IPS-15b (cell line): ENCODE data around the gene PAXX.
"Not testable (repeated sequence)": the region's sequence is repeated elsewhere in the genome, so short reads cannot be mapped to it uniquely, and the experiment has no call there.

ENCODE experiments used
- H3K27me3 ChIP-seq: one replicate; pipeline ENCODE4 v1.6.1; 2013; ENCODE audit warnings: low read length; ENCODE audit not compliant: control insufficient read depth, insufficient read depth
- H3K36me3 ChIP-seq: one replicate; pipeline ENCODE4 v1.6.1; 2013; ENCODE audit warnings: low read length; ENCODE audit not compliant: control insufficient read depth, insufficient read depth
- H3K4me1 ChIP-seq: one replicate; pipeline ENCODE4 v1.6.1; 2013; ENCODE audit warnings: mild to moderate bottlenecking, low read length; ENCODE audit not compliant: control insufficient read depth, insufficient read depth
- H3K4me3 ChIP-seq: one replicate; pipeline ENCODE4 v1.5.1; 2013; ENCODE audit warnings: low read depth, low read length
- H3K9ac ChIP-seq: one replicate; pipeline ENCODE4 v1.6.1; 2013; ENCODE audit warnings: low read depth, mild to moderate bottlenecking, low read length
- H3K9me3 ChIP-seq: one replicate; pipeline ENCODE4 v1.6.1; 2013; ENCODE audit warnings: mild to moderate bottlenecking, low read length; ENCODE audit not compliant: control insufficient read depth, insufficient read depth

PAXX gene

DNA sequence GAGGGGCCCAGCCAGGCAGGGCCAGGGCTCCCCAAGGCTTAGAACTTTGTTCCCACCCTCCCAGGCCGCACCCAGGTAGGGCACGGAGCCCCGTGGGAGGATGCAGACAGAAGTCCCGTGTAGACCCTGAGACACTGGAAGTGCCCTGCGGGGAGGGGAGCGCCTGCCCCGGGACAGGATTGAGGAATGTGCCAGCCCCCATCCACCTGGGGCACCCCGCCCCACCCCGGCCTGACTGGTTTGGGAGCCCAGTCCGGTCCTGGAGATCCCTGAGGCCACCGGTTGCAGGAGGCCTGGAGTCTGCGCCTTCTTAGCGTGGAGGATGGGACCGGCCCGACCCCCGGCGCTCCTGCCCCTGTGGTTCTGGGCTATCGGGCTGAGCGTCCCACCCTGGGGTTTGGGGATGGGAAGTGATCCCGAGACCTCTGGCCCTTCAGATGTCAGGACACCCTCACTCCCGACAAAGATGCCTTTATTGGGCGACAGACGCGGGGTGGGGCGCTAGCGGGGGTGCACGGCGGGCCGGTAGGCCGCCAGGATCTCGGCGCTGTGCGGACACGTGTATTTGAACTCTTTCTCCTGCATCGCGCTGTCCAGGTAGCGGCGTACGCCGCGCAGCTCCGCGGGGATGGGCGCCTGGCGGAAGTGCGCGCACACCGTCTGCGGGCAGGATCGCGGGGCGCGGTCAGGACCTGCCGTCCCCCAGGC lies 2.1 kb downstream of the PAXX start:
- peaks cover 5% of the 10 kb centered on the region for H3K4me1 ChIP-seq
- H3K9ac ChIP-seq: no peak overlapping the region
- H3K9me3 ChIP-seq: peaks cover 4% of the 10 kb centered on the region
- peaks cover 17% of the 10 kb centered on the region for H3K27me3 ChIP-seq
- peak overlapping the region; percentile 43 for H3K4me3 ChIP-seq
- H3K36me3 ChIP-seq: no peaks in the 10 kb centered on the region

DNA sequence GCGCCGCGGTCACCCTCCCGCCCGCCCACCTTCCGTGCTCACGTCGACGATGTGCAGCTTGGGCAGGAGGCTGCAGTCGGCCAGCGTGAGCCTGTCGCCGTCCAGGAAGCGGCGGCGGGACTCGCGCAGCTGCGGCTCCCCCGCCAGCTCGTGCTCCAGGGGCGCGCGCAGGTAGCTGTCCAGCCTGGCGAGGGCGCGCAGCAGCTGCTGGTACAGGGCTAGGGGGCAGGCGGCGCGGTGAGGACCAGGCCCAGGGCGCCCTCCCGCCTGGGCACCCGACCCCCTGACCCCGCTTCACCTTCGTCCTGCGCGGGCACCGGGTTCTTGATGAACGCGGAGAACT lies 2.6 kb downstream of the PAXX start:
- Histone ChIP-seq H3K9me3 (peaks cover 4% of the 10 kb centered on the region), H3K36me3 (no peaks in the 10 kb centered on the region), H3K27me3 (peaks cover 17% of the 10 kb centered on the region), H3K4me1 (peaks cover 5% of the 10 kb centered on the region), H3K4me3 (peak overlapping the region; percentile 43), H3K9ac (no peak overlapping the region)

DNA sequence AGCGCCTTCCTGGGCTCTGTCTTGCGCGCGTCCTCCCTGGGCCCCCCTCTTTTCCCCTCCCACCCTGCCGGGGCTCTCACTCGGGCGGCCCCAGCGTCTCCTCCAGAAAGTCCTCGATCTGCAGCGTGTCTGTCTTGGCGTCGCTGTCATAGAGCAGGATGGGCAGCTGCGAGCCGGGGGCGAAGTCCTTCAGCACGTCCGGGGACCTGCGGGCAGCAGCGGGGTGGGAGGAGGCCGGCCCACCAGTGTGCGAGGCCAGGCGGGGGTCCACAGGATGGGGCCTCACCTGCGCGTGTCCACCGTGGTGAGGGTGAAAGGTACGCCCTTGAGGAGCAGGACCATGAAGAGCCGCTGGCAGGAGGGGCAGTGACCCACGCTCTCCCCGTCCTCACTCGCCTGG lies 3.1 kb downstream of the PAXX start:
- Histone ChIP-seq H3K36me3 (no peaks in the 10 kb centered on the region), H3K9me3 (peaks cover 4% of the 10 kb centered on the region), H3K27me3 (peaks cover 17% of the 10 kb centered on the region), H3K9ac (no peak overlapping the region), H3K4me1 (peaks cover 5% of the 10 kb centered on the region), H3K4me3 (peak overlapping the region; percentile 43)

DNA sequence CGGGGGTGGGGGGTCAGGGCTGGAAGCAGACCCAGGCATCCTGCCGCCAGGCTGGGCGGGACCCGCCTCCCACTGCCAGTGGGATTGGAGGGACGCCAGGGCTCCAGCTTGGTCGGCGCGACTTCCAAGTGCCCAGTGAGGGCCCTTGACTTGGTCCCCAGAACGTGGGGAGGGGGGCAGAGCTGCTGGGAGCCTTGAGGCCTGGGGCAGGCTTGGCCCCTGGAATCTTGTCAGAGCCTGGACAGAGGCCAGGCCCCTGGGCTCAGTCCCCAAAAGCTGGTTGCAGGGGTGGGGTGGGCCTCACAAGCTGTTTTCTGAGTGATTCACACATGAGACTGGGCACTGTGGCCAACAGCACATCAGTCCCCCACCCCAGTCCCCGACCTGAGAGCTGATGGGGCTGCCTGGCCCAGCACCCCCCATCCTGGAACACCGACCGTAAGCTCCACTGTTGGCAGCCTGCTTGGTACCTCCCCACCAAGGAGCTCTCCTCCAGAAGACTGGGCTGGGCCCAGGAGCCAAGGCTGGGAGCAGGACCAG lies 3.6 kb downstream of the PAXX start:
- Histone ChIP-seq H3K4me1 (peaks cover 5% of the 10 kb centered on the region), H3K9ac (no peak overlapping the region), H3K36me3 (no peaks in the 10 kb centered on the region), H3K27me3 (peaks cover 13% of the 10 kb centered on the region), H3K9me3 (no peaks in the 10 kb centered on the region), H3K4me3 (no peak overlapping the region)

DNA sequence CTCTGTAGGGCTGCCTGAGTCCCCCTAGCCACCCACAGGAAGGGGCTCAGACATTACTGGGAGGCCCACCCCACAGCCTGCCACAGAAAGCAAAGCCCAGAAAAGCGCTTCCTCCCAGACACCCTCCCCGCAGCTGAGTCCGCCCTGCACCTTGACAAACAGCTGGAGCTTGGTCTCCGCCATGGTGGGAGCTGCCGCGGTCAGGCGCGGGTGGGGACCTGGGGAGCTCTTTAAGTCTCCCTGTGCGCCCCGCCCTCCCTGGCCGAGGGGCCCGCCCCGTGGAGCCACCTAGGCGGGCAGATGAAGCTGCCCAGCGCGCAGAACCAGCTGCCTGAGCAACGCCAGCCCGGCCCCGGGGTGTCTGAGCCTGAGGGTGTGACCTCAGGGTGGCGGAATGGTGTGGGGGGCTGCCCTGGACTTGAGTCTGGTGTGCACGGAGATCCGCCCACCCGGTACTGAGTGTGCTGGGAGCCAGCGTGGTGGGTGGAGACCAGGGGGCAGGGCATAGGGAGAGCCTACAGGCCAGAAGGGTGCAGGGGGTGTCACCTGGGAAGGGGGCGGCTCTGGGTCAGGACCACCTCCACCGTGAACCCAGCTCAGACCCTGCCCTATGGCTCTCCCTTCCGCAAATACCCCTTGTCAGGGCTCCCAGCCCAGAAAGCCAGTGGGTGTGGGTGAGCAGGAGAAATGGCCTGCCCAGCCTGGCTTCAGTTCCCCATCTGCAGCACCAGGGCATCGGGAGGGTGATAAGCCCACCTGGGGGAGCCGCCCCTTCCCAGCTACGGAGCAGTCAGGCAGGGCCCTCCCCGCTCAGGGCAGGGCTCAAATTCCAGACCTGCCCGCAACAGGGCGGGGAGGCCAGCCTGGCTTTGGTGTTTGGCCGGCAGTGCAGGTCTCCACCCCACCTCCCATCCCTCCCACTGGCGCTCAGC lies 4.4 kb downstream of the PAXX start, which contains the start of gene CLIC3:
Gene CLIC3 (minus strand): TSS at position 208 of the 932 bp plus-strand sequence. CDS start 25 bp downstream, at position 183.
- H3K27me3 ChIP-seq: peaks cover 7% of the 10 kb centered on the region
- H3K36me3 ChIP-seq: no peaks in the 10 kb centered on the region
- peak within 1 kb of the TSS; percentile 13 for H3K4me3 ChIP-seq
- H3K9ac ChIP-seq: no peak within 1 kb of the TSS
- no peaks in the 10 kb centered on the region for H3K9me3 ChIP-seq
- H3K4me1 ChIP-seq: peaks cover 5% of the 10 kb centered on the region

DNA sequence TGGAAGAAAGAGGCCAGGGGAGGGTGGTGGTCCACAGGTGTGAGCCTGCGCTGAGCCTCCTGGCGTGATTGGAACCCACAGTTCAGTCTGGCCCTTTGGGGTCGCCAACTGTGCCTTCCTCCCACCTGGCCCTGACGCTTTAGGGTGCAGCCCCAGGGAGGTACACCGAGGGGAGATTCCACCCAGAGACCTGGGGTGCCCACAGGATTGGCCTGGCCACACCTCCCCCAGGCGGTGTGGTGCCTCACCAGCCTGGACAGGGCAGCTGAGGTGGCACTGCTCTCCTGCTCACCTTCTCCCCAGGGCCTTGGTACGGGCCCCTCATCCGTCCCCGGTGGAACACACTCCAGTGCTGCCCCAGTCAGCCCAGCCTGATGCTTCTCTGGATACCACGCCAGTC lies 5.1 kb downstream of the PAXX start:
- Histone ChIP-seq H3K9me3 (no peaks in the 10 kb centered on the region), H3K9ac (no peak overlapping the region), H3K36me3 (no peaks in the 10 kb centered on the region), H3K4me3 (no peak overlapping the region), H3K4me1 (peaks cover 5% of the 10 kb centered on the region), H3K27me3 (peaks cover 7% of the 10 kb centered on the region)

DNA sequence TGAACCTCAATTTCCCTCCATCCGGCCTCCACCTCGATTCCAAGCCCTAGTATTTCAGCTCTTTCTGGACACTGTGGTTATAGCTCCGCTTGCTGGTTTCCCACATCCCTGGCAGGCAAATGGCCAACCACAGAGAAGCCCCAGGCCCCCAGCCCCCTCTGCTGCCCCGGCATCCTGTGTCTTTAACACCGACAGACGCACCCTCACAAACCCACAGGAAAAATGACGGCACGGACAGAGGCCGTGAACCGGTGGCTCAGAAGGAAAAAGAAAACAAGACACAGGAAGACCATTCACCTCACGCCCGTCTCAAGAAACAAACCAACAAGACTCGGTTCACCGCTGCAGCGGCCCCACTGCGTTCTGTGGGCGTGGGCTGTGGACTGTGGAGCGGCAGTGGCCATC lies 5.6 kb downstream of the PAXX start:
- Histone ChIP-seq H3K27me3 (peaks cover 7% of the 10 kb centered on the region), H3K9ac (no peak overlapping the region), H3K36me3 (no peaks in the 10 kb centered on the region), H3K4me1 (peaks cover 5% of the 10 kb centered on the region), H3K9me3 (no peaks in the 10 kb centered on the region), H3K4me3 (no peak overlapping the region)

DNA sequence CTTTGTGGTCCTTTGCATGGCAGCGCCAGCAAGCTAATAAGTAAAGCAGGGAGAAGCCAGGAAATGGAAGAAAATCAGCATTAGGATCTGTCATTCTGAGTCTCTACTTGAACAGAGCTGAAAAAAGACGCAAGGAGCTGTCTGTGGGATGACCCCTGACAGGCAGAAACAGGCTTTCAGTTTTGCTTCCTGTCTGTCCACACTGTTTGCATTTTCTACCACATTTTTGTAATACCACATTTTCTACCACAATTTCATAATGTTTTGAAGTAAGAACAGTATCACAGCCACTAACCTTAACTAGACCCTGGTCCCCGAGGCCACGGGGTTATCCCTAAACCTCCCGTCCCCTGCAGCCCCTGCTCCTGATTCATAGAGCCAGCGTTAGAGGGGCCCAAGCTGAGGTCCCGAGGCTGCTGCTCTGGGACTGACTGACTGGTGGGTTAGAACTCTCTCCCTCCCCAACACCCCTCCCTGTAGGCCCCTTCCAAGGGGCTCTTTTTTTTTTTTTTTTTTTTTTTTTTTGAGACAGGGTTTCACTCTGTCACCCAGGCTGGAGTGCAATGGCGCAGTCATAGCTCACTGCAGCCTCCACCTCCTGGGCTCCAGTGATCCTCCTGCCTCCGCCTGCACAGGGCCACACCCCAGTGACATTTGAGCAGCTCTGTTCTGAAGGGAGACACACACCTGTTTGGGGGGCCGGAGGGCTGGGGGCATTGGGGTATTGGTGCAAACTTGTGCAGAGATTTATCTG lies 8.1 kb downstream of the PAXX start:
- no peaks in the 10 kb centered on the region for H3K9me3 ChIP-seq
- peaks cover 3% of the 10 kb centered on the region for H3K27me3 ChIP-seq
- no peak overlapping the region for H3K4me3 ChIP-seq
- H3K9ac ChIP-seq: no peak overlapping the region
- peaks cover 5% of the 10 kb centered on the region for H3K4me1 ChIP-seq
- no peaks in the 10 kb centered on the region for H3K36me3 ChIP-seq

DNA sequence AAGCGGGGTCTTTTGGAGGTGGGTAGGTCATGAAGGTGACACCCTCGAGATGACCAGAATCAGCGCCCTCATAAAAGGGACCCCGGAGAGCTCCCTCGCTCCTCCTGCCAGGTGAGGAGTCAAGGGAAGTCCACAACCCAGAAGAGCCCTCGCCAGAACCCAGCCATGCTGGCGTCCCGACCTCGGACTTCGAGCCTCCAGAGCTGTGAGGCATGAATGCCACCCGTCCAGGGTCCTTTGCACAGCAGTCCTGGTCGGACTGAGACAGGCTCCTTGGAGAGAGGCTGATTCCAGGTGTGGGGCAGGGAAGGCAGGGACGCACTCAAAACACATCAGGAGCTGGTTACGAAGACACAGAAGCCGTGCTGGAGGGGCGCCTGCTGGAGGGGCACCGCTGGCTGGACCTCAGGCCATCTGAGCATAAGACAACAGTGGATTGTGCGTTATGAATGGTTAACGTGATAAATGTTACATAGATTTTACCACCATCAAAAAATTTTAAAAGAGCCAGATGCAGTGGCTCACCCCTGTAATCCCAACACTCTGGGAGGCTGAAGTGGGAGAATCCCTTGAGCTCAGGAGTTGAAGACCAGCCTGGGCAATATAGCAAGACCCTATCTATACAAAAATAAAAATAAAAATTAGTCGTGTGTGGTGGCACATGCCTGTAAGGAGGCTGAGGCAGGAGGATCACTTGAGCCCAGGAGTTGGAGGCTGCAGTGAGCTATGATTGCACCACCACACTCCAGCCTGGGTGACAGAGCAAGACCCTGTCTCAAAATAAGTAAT lies 9.8 kb downstream of the PAXX start:
- H3K9ac ChIP-seq: no peak overlapping the region
- H3K4me1 ChIP-seq: peaks cover 2% of the 10 kb centered on the region
- no peaks in the 10 kb centered on the region for H3K9me3 ChIP-seq
- no peaks in the 10 kb centered on the region for H3K27me3 ChIP-seq
- H3K4me3 ChIP-seq: no peak overlapping the region
- H3K36me3 ChIP-seq: no peaks in the 10 kb centered on the region

DNA sequence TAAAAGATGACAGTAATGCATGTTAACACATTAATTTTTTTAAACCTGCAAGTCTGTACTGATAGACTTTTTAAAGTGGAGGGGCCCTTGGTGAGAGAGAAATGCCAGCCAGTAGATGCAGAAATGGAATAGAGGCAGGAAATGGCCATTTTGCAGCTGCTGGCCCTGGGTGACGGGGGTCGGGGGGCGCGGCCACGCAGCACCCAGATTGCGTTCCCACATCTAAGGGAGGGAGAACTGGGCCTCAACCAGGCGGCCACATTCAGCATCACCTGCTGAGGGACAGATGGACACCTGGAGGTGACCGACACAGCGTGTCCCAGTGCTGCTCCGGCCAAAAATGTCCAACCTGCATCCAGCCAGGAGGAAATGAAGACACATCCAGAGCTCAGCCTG lies 10.4 kb downstream of the PAXX start:
- no peaks in the 10 kb centered on the region for H3K4me1 ChIP-seq
- no peaks in the 10 kb centered on the region for H3K9me3 ChIP-seq
- H3K9ac ChIP-seq: no peak overlapping the region
- H3K4me3 ChIP-seq: no peak overlapping the region
- no peaks in the 10 kb centered on the region for H3K36me3 ChIP-seq
- no peaks in the 10 kb centered on the region for H3K27me3 ChIP-seq

DNA sequence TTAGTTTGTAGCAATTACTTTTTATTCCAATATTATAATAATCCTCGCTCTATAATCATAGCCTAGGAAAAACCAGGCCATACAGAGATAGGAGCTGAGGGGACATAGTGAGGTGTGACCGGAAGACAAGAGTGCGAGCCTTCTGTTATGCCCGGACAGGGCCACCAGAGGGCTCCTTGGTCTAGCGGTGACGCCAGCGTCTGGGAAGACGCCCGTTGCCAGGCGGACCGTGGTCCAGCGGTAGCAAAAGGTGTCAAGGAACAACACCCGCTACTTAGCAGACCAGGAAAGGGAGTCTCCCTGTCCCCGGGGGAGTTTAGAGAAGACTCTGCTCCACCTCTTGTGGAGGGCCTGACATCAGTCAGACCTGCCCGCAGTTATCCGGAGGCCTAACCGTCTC lies 12.1 kb downstream of the PAXX start:
- H3K36me3 ChIP-seq, H3K4me1 ChIP-seq, H3K27me3 ChIP-seq, H3K9me3 ChIP-seq, H3K9ac ChIP-seq, H3K4me3 ChIP-seq: not testable (repeated sequence)
